OCI-LY3 (cell line): ENCODE measurements around the gene FAP.

Source experiments
- CTCF ChIP-seq: fragments of 200-600, 300-600 bp; sonication (generic); IDR thresholded peaks from 2 replicates; pipeline ENCODE4 v1.5.1; 2014; ENCODE audit warnings: antibody characterized with exemption, low read length, low read depth
- EZH2phosphoT487 ChIP-seq: fragments of 200-600 bp; shearing (Covaris generic); IDR thresholded peaks from 2 replicates; pipeline ENCODE4 v1.6.1; 2018; ENCODE audit warnings: antibody characterized with exemption, mixed run types, low read depth

- TF ChIP-seq CTCF, result no peak
- TF ChIP-seq EZH2phosphoT487, result no peak
Measured at GRCh38 chr2:162200636-162201035, 42.6 kb downstream of the FAP start.
